ENCODE measurements around the gene KCNH4.

DNA sequence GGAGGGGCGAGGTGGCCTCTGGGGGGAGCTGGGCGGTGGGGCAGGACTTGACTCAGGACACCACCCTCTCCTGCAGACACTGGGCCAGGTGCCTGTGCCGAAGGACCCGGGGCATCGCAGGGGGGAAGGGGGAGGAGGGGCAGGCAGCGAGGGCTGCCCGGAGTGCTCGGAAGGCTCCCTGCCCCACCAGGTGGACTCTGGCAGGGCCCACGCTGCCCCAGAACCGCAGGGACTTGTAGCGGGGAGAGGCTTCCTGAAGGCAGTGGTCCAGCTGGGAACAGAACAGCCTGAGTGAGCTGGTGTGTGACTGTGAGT lies 8.7 kb upstream of the KCNH4 start:
- TF ChIP-seq, protein P1, sequence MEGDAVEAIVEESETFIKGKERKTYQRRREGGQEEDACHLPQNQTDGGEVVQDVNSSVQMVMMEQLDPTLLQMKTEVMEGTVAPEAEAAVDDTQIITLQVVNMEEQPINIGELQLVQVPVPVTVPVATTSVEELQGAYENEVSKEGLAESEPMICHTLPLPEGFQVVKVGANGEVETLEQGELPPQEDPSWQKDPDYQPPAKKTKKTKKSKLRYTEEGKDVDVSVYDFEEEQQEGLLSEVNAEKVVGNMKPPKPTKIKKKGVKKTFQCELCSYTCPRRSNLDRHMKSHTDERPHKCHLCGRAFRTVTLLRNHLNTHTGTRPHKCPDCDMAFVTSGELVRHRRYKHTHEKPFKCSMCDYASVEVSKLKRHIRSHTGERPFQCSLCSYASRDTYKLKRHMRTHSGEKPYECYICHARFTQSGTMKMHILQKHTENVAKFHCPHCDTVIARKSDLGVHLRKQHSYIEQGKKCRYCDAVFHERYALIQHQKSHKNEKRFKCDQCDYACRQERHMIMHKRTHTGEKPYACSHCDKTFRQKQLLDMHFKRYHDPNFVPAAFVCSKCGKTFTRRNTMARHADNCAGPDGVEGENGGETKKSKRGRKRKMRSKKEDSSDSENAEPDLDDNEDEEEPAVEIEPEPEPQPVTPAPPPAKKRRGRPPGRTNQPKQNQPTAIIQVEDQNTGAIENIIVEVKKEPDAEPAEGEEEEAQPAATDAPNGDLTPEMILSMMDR (conservative IDR thresholded peaks at IDR 0.05; ENCODE audit: low read length) = no peak
- no peak for TF ChIP-seq EZH2phosphoT487 (IDR thresholded peaks at IDR 0.05; ENCODE audit: borderline replicate concordance, low read depth, low read length)

All from OCI-LY7 (cell line).